GM12878 (cell line): ENCODE data around the gene CYP1A1. TPM values are rescaled to one million over a fixed set of nuclear protein-coding genes. Genes with fewer than 3 reads are reported as not detected.

Experiments used
- ATAC-seq: fragments of 200-7000 bp; cut with Tn5 transposase; 3 replicates; pipeline ENCODE4 v1.9.1; 2020; ENCODE audit warnings: mild to moderate bottlenecking, moderate library complexity
- BruUV-seq: library from RNA; stranded (reverse); fragments of 400-500 nt; replicated peaks from 2 replicates; lab custom pipeline; 2021; lab: Mats Ljungman, UMichigan
- CTCF ChIA-PET: fragments of 300-600 bp; sonication (Branson Sonifier 250); formaldehyde crosslinking; extraction: SDS; loops from one replicate; lab custom pipeline; 2021; ENCODE audit warnings: inconsistent platforms; lab: Yijun Ruan, JAX
- POLR2A ChIA-PET: fragments of 350-600 bp; formaldehyde crosslinking; extraction: SDS; loops from one replicate; lab custom pipeline; 2021; ENCODE audit warnings: inconsistent platforms; lab: Charles Lee
- RAD21 ChIA-PET: fragments of 300-600 bp; sonication (Branson Sonifier 250); formaldehyde crosslinking; loops from one replicate; lab custom pipeline; 2023; ENCODE audit warnings: antibody characterized with exemption; ENCODE audit not compliant: unreplicated experiment; lab: Charles Lee
- SMC1A ChIA-PET: fragments of 300-600 bp; sonication (Branson Sonifier 250); formaldehyde crosslinking; loops from one replicate; lab custom pipeline; 2023; ENCODE audit not compliant: unreplicated experiment, uncharacterized antibody; lab: Charles Lee
- DNase-seq: peaks from one replicate; pipeline ENCODE4 v3.0.0-alpha.2; 2011; ENCODE audit warnings: low read depth, low spot score
- FAIRE-seq: peaks from 3 replicates; lab custom pipeline; 2011; peaks lifted over from hg19 to GRCh38; lab: Jason Lieb, UNC
- H2AFZ ChIP-seq: 2 replicates; pipeline ENCODE4 v1.6.0; 2011; ENCODE audit warnings: low read depth, low read length, control low read depth; ENCODE audit not compliant: control insufficient read depth
- H3K27ac ChIP-seq: 2 replicates; pipeline ENCODE4 v1.5.1; 2011; ENCODE audit warnings: control low read depth; ENCODE audit not compliant: control insufficient read depth, insufficient read depth
- H3K27me3 ChIP-seq, 2 experiments: replicated peaks in 1 of 2; 2 replicates each; pipeline versions ENCODE4 v1.6.0 to v1.6.1; 2011; ENCODE audit warnings: low read length in 1 of 2; ENCODE audit not compliant: control insufficient read depth in 2 of 2, insufficient read depth in 2 of 2
- H3K36me3 ChIP-seq, 2 experiments: 2 replicates each; pipeline ENCODE4 v1.5.1; 2011; ENCODE audit warnings: low read length in 1 of 2; ENCODE audit not compliant: control insufficient read depth in 2 of 2, insufficient read depth in 2 of 2
- H3K4me1 ChIP-seq: 2 replicates; pipeline ENCODE4 v1.6.1; 2011; ENCODE audit warnings: mild to moderate bottlenecking, low read length, moderate library complexity, mixed read lengths; ENCODE audit not compliant: control insufficient read depth, insufficient read depth
- H3K4me2 ChIP-seq: 2 replicates; pipeline ENCODE4 v1.6.0; 2011; ENCODE audit warnings: control low read depth; ENCODE audit not compliant: control insufficient read depth, insufficient read depth
- H3K4me3 ChIP-seq: fragments of 200-600 bp; sonication (generic); 2 replicates; pipeline ENCODE4 v1.5.1; 2016
- H3K79me2 ChIP-seq: 2 replicates; pipeline ENCODE4 v1.6.0; 2011; ENCODE audit warnings: low read length; ENCODE audit not compliant: control insufficient read depth, insufficient read depth
- H3K9ac ChIP-seq: 2 replicates; pipeline ENCODE4 v1.8.0; 2011; ENCODE audit warnings: low read length, control low read depth, mixed read lengths; ENCODE audit not compliant: control insufficient read depth, insufficient read depth
- H3K9me3 ChIP-seq: replicated peaks from 3 replicates; pipeline ENCODE4 v1.5.1; 2011; ENCODE audit warnings: mild to moderate bottlenecking, low read length; ENCODE audit not compliant: control insufficient read depth, insufficient read depth
- H4K20me1 ChIP-seq: 2 replicates; pipeline ENCODE4 v1.6.0; 2011; ENCODE audit not compliant: control insufficient read depth, insufficient read depth
- DPF2 ChIP-seq: fragments of 450-650 bp; IDR thresholded peaks from 2 replicates; pipeline ENCODE4 v1.6.1; 2017; ENCODE audit warnings: mild to moderate bottlenecking
- ESRRA ChIP-seq: IDR thresholded peaks from 2 replicates; pipeline ENCODE4 v1.6.1; 2012; ENCODE audit warnings: mild to moderate bottlenecking, low read length, improper control_type of control experiment
- GABPA ChIP-seq: IDR thresholded peaks from 2 replicates; pipeline ENCODE4 v1.6.1; 2014; ENCODE audit warnings: antibody characterized with exemption, low read depth, mild to moderate bottlenecking, inconsistent platforms
- MTA2 ChIP-seq: fragments of 450-650 bp; IDR thresholded peaks from 2 replicates; pipeline ENCODE4 v1.6.1; 2016; ENCODE audit warnings: low read depth, mild to moderate bottlenecking, moderate library complexity
- MYC ChIP-seq: IDR thresholded peaks from 2 replicates; pipeline ENCODE4 v1.6.1; 2011; ENCODE audit warnings: mild to moderate bottlenecking, low read length, moderate library complexity, inconsistent platforms; ENCODE audit not compliant: insufficient read depth, insufficient replicate concordance, insufficient read length, severe bottlenecking
- PML ChIP-seq: IDR thresholded peaks from 2 replicates; pipeline ENCODE4 v1.6.1; 2012; ENCODE audit warnings: low read length, inconsistent platforms
- POLR2A ChIP-seq: IDR thresholded peaks from 2 replicates; pipeline ENCODE4 v1.6.1; 2011; ENCODE audit warnings: low read depth, mild to moderate bottlenecking, low read length
- SMAD1 ChIP-seq: fragments of 450-650 bp; IDR thresholded peaks from 2 replicates; pipeline ENCODE4 v1.6.1; 2018; ENCODE audit warnings: mild to moderate bottlenecking, low read depth; ENCODE audit not compliant: partially characterized antibody
- WGBS: methylation state at CpG from one replicate; pipeline ENCODE4 v1.1.6; 2016; ENCODE audit warnings: low lambda C conversion rate; ENCODE audit not compliant: insufficient replicate concordance, insufficient coverage; ENCODE audit errors: missing lambda C conversion rate; 5-methylcytosine and 5-hydroxymethylcytosine counted together
- in situ Hi-C: fragments of 300-500 bp; cut with MboI; formaldehyde crosslinking; loops from 9 replicates; pipeline ENCODE4 v1.14.3; 2018; ENCODE audit warnings: mixed read lengths
- intact Hi-C: fragments of 100-400 bp; cut with micrococcal nuclease; formaldehyde crosslinking; loops from one replicate; pipeline ENCODE4 v1.14.2; 2022; ENCODE audit not compliant: unreplicated experiment
- polyA plus RNA-seq, 11 experiments: library from polyadenylated mRNA; depleted of rRNA in 4 of 11; unstranded in 6 of 11; stranded (reverse) in 5 of 11; fragments of >200 nt; fragmentation: Nextera tagmentation in 4 of 11; fragmentation: Illumina TruSeq in 1 of 11; extraction: Ambion mirVana in 4 of 11; extraction: Trizol in 1 of 11; gene quantifications; 1 replicate in 1 of 11; 2 replicates in 10 of 11; pipeline versions ENCODE4 v1.2.1 to v1.2.3, GENCODE V29; 2011 to 2016; ENCODE audit warnings: inconsistent platforms in 2 of 11, missing spikeins in 2 of 11, low read depth in 1 of 11
- total RNA-seq, 4 experiments: library from RNA; depleted of rRNA in 3 of 4; stranded (reverse); fragments of >200 nt in 3 of 4; fragmentation: Illumina TruSeq in 1 of 4; extraction: Trizol in 1 of 4; gene quantifications; 2 replicates each; pipeline versions ENCODE4 v1.2.1 to v1.2.3, GENCODE V29; 2013 to 2021
- TF ChIP-seq, protein P1 (sequence below): fragments of 450-650 bp; formaldehyde crosslinking; IDR thresholded peaks from 2 replicates; pipeline ENCODE4 v1.4.0; 2020; ENCODE audit warnings: mild to moderate bottlenecking, moderate library complexity

Gene CYP1A1
- total and polyA plus RNA-seq, 10 of the 15 experiments (the other 5 are each of a cell fraction or from before 2014, with no cell fraction given): 0.04 to 0.71 (median 0.07) TPM; not detected in 4

DNA sequence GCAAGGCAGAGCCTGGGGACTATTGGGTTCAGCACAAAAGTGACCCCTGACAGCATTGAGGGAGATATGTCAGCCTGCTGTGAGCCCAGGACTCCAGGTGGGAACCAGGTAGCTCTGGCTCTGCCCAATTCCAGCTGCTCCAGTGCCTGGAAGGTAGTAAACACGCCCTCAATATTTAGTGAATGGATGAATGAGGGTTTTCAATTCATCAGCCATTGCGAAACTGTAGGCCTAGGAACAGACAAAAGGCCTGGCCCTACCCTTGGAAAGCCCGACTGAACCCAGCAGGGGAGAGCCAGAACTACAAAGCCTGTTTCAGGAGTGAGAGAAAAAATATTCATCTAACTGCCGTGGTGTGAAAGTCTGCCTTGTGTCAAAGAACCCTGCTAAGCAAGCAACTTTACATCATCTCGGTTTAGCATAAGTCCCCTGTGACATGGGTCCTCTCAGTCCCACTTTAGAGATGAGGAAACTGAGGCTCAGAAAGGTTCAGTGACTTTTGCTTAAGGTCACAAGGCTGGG, 48.5 kb upstream of the CYP1A1 start:
- no peak overlapping the region for H3K27ac ChIP-seq
- intact Hi-C loops (loop anchor here (5.0 kb wide), 1 partner anchor 129 kb away; no protein-coding TSS in a partner anchor), in situ Hi-C loops (loop anchor here (5.0 kb wide), 2 partner anchors 141 to 174 kb away; no protein-coding TSS in a partner anchor)
- peak overlapping the region; percentile 21; the same call in 1 of the 2 replicates for H3K9ac ChIP-seq
- CTCF ChIA-PET: interaction anchor here (1.1 to 19.1 kb wide), 7 partner anchors 16 to 397 kb away, joined by 3 to 1288 read pairs (median 8); partner anchors contain the start of gene CSK
- BruUV-seq: no TSS peak
- H4K20me1 ChIP-seq: no peaks in the 10 kb centered on the region
- no peak overlapping the region for H3K4me2 ChIP-seq
- H3K27me3 ChIP-seq: no peaks in the 10 kb centered on the region
- RAD21 ChIA-PET: interaction anchor here (1.0 to 25.2 kb wide), 5 partner anchors 16 to 128 kb away, joined by 3 to 1186 read pairs (median 10); partner anchors contain the start of gene CSK
- no peak for FAIRE-seq
- peaks cover 61% of the 10 kb centered on the region for H3K4me1 ChIP-seq
- H3K79me2 ChIP-seq: peaks cover 3% of the 10 kb centered on the region
- H3K36me3 ChIP-seq: no peaks in the 10 kb centered on the region
- no peak for ATAC-seq
- no peak overlapping the region for H3K4me3 ChIP-seq
- SMC1A ChIA-PET: interaction anchor here (1.2 to 17.6 kb wide), 7 partner anchors 8 to 175 kb away, joined by 4 to 811 read pairs (median 82); partner anchors contain the start of gene CSK
- POLR2A ChIA-PET: interaction anchor here (0.6 to 17.5 kb wide), 4 partner anchors 15 to 356 kb away, joined by 6 to 602 read pairs (median 9); partner anchors contain the start of gene CSK
- H2AFZ ChIP-seq: no peak overlapping the region
- H3K9me3 ChIP-seq: no peaks in the 10 kb centered on the region
- TF ChIP-seq MYC (no peak), MTA2 (no peak), DPF2 (no peak), SMAD1 (no peak), PML (no peak), ESRRA (no peak), GABPA (no peak), POLR2A (no peak)
- TF ChIP-seq, protein P1, sequence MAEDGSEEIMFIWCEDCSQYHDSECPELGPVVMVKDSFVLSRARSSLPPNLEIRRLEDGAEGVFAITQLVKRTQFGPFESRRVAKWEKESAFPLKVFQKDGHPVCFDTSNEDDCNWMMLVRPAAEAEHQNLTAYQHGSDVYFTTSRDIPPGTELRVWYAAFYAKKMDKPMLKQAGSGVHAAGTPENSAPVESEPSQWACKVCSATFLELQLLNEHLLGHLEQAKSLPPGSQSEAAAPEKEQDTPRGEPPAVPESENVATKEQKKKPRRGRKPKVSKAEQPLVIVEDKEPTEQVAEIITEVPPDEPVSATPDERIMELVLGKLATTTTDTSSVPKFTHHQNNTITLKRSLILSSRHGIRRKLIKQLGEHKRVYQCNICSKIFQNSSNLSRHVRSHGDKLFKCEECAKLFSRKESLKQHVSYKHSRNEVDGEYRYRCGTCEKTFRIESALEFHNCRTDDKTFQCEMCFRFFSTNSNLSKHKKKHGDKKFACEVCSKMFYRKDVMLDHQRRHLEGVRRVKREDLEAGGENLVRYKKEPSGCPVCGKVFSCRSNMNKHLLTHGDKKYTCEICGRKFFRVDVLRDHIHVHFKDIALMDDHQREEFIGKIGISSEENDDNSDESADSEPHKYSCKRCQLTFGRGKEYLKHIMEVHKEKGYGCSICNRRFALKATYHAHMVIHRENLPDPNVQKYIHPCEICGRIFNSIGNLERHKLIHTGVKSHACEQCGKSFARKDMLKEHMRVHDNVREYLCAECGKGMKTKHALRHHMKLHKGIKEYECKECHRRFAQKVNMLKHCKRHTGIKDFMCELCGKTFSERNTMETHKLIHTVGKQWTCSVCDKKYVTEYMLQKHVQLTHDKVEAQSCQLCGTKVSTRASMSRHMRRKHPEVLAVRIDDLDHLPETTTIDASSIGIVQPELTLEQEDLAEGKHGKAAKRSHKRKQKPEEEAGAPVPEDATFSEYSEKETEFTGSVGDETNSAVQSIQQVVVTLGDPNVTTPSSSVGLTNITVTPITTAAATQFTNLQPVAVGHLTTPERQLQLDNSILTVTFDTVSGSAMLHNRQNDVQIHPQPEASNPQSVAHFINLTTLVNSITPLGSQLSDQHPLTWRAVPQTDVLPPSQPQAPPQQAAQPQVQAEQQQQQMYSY (CRISPR knock-in tag): no peak
- no peak for DNase-seq
- WGBS: 39% methylated on average over 5 of the region's 5 CpGs
